COLO829 (cell line): Measurements from ENCODE around the gene ZNHIT3.
"Not testable (repeated sequence)": the region's sequence is repeated elsewhere in the genome, so short reads cannot be mapped to it uniquely, and the experiment has no call there.

Experiments
- DNase-seq: peaks from one replicate; pipeline ENCODE4 v3.0.0; 2012; ENCODE audit warnings: low spot score

Gene ZNHIT3

GRCh38 chr17:36484021-36484420 lies 2.5 kb upstream of the ZNHIT3 start:
- DNase-seq = not testable (repeated sequence)

GRCh38 chr17:36485027-36485426 lies 1.5 kb upstream of the ZNHIT3 start:
- DNase-seq = no peak

- no peak for DNase-seq
Measured at GRCh38 chr17:36485805-36486203, 677 bp upstream of the ZNHIT3 start.

- DNase-seq = no peak
Measured at GRCh38 chr17:36493956-36494355, 7.5 kb downstream of the ZNHIT3 start.

GRCh38 chr17:36494674-36495073 lies 8.2 kb downstream of the ZNHIT3 start:
- DNase-seq = no peak

GRCh38 chr17:36495076-36495578 lies 8.6 kb downstream of the ZNHIT3 start:
- no peak for DNase-seq

GRCh38 chr17:36496018-36496789 lies 9.7 kb downstream of the ZNHIT3 start:
- no peak for DNase-seq

- DNase-seq = no peak
Measured at GRCh38 chr17:36498155-36498554, 11.7 kb downstream of the ZNHIT3 start.

- no peak for DNase-seq
Measured at GRCh38 chr17:36498560-36499300, 12.2 kb downstream of the ZNHIT3 start.

- no peak for DNase-seq
Measured at GRCh38 chr17:36500745-36501225, 14.3 kb downstream of the ZNHIT3 start.

GRCh38 chr17:36501351-36501750 lies 14.9 kb downstream of the ZNHIT3 start:
- no peak for DNase-seq

GRCh38 chr17:36501963-36502362 lies 15.5 kb downstream of the ZNHIT3 start:
- no peak for DNase-seq

GRCh38 chr17:36503456-36504155 lies 17.1 kb downstream of the ZNHIT3 start:
- no peak for DNase-seq

- DNase-seq = no peak
Measured at GRCh38 chr17:36504156-36504545, 17.7 kb downstream of the ZNHIT3 start.

- no peak for DNase-seq
Measured at GRCh38 chr17:36505171-36505570, 18.7 kb downstream of the ZNHIT3 start.

- no peak for DNase-seq
Measured at GRCh38 chr17:36506249-36506826, 19.9 kb downstream of the ZNHIT3 start.

GRCh38 chr17:36506831-36507230 lies 20.4 kb downstream of the ZNHIT3 start:
- DNase-seq = no peak

- DNase-seq = no peak
Measured at GRCh38 chr17:36507266-36507665, 20.8 kb downstream of the ZNHIT3 start.

GRCh38 chr17:36508439-36508838 lies 22.0 kb downstream of the ZNHIT3 start:
- not testable (repeated sequence) for DNase-seq

- DNase-seq = no peak
Measured at GRCh38 chr17:36509272-36509985, 22.9 kb downstream of the ZNHIT3 start.

- no peak for DNase-seq
Measured at GRCh38 chr17:36510636-36511035, 24.2 kb downstream of the ZNHIT3 start.
